SJSA1 (cell line): Measurements from ENCODE around the gene EGR4. TPM values are rescaled to one million over a fixed set of nuclear protein-coding genes. Genes with fewer than 3 reads are reported as not detected.

ENCODE experiments used
- DNase-seq, 2 experiments: peaks; one replicate each; pipeline ENCODE4 v3.0.0-alpha.2; 2015 to 2020; ENCODE audit warnings: low spot score in 2 of 2, low read depth in 1 of 2
- H3K27ac ChIP-seq: fragments of 250-450 bp; sonication (Bioruptor Pico); 2 replicates; pipeline ENCODE4 v1.5.1; 2020; ENCODE audit warnings: mild to moderate bottlenecking, moderate library complexity
- H3K27me3 ChIP-seq: fragments of 250-450 bp; sonication (Bioruptor Pico); replicated peaks from 2 replicates; pipeline ENCODE4 v1.5.1; 2020; ENCODE audit warnings: mild to moderate bottlenecking, moderate library complexity
- H3K36me3 ChIP-seq: fragments of 250-450 bp; sonication (Bioruptor Pico); 2 replicates; pipeline ENCODE4 v1.5.1; 2020; ENCODE audit warnings: mild to moderate bottlenecking
- H3K4me1 ChIP-seq: fragments of 250-450 bp; sonication (Bioruptor Pico); replicated peaks from 2 replicates; pipeline ENCODE4 v1.6.1; 2021; ENCODE audit warnings: mild to moderate bottlenecking
- H3K4me3 ChIP-seq: fragments of 250-450 bp; sonication (Bioruptor Pico); 2 replicates; pipeline ENCODE4 v1.5.1; 2020; ENCODE audit warnings: mild to moderate bottlenecking
- H3K9me3 ChIP-seq: fragments of 250-450 bp; sonication (Bioruptor Pico); replicated peaks from 2 replicates; pipeline ENCODE4 v1.5.1; 2020; ENCODE audit warnings: mild to moderate bottlenecking
- total RNA-seq: library from RNA; depleted of rRNA; stranded (reverse); fragments of >200 nt; shearing (Covaris generic); gene quantifications from 2 replicates; pipeline ENCODE4 v1.2.3, GENCODE V29; 2014

Gene EGR4
- total RNA-seq, 1 experiment from 2014 or later: not detected

GRCh38 chr2:73283545-73284295, 9.6 kb downstream of the EGR4 start:
- no peak overlapping the region for H3K27ac ChIP-seq
- H3K9me3 ChIP-seq: no peaks in the 10 kb centered on the region
- H3K4me3 ChIP-seq: peak overlapping the region; percentile 35
- DNase-seq: no peak
- peaks cover 4% of the 10 kb centered on the region for H3K4me1 ChIP-seq
- H3K36me3 ChIP-seq: no peaks in the 10 kb centered on the region; the same call in 1 of the 2 replicates
- H3K27me3 ChIP-seq: peaks cover 38% of the 10 kb centered on the region

GRCh38 chr2:73282924-73283544, 10.3 kb downstream of the EGR4 start:
- no peaks in the 10 kb centered on the region; the same call in 1 of the 2 replicates for H3K36me3 ChIP-seq

GRCh38 chr2:73281244-73281643, 12.1 kb downstream of the EGR4 start:
- Histone ChIP-seq H3K36me3 (no peaks in the 10 kb centered on the region; the same call in 1 of the 2 replicates), H3K9me3 (no peaks in the 10 kb centered on the region), H3K27me3 (peaks cover 26% of the 10 kb centered on the region), H3K4me3 (no peak overlapping the region), H3K27ac (no peak overlapping the region), H3K4me1 (peaks cover 4% of the 10 kb centered on the region)
- no peak for DNase-seq

More at GRCh38 chr2:73282924-73283544, 10.3 kb downstream of the EGR4 start:
- H3K4me3 ChIP-seq: no peak overlapping the region
- H3K4me1 ChIP-seq: peaks cover 4% of the 10 kb centered on the region
- no peaks in the 10 kb centered on the region for H3K9me3 ChIP-seq
- H3K27ac ChIP-seq: no peak overlapping the region
- no peak for DNase-seq
- peaks cover 31% of the 10 kb centered on the region for H3K27me3 ChIP-seq

GRCh38 chr2:73279852-73280251, 13.5 kb downstream of the EGR4 start:
- Histone ChIP-seq H3K27ac (no peak overlapping the region), H3K4me3 (no peak overlapping the region), H3K36me3 (no peaks in the 10 kb centered on the region; the same call in 1 of the 2 replicates), H3K9me3 (no peaks in the 10 kb centered on the region), H3K4me1 (peaks cover 4% of the 10 kb centered on the region), H3K27me3 (peaks cover 16% of the 10 kb centered on the region)
- DNase-seq: no peak

- no peaks in the 10 kb centered on the region for H3K36me3 ChIP-seq
- H3K4me3 ChIP-seq: no peak overlapping the region
- no peak overlapping the region for H3K27ac ChIP-seq
- no peaks in the 10 kb centered on the region for H3K4me1 ChIP-seq
- H3K27me3 ChIP-seq: peaks cover 19% of the 10 kb centered on the region; the same call in 1 of the 2 replicates
- H3K9me3 ChIP-seq: no peaks in the 10 kb centered on the region
- no peak for DNase-seq
Measured at GRCh38 chr2:73272270-73272669, 21.1 kb downstream of the EGR4 start.

GRCh38 chr2:73269686-73270465, 23.5 kb downstream of the EGR4 start:
- no peak overlapping the region for H3K27ac ChIP-seq
- no peak overlapping the region for H3K4me3 ChIP-seq
- no peaks in the 10 kb centered on the region for H3K36me3 ChIP-seq
- H3K4me1 ChIP-seq: no peaks in the 10 kb centered on the region
- peaks cover 24% of the 10 kb centered on the region; the same call in 1 of the 2 replicates for H3K27me3 ChIP-seq
- H3K9me3 ChIP-seq: no peaks in the 10 kb centered on the region
- DNase-seq: no peak

- H3K27ac ChIP-seq: no peak overlapping the region
- H3K4me1 ChIP-seq: no peaks in the 10 kb centered on the region
- H3K9me3 ChIP-seq: no peaks in the 10 kb centered on the region
- H3K4me3 ChIP-seq: no peak overlapping the region
- peaks cover 24% of the 10 kb centered on the region; the same call in 1 of the 2 replicates for H3K27me3 ChIP-seq
- DNase-seq: no peak
- no peaks in the 10 kb centered on the region for H3K36me3 ChIP-seq
Measured at GRCh38 chr2:73268830-73269685, 24.3 kb downstream of the EGR4 start.

- H3K9me3 ChIP-seq: no peaks in the 10 kb centered on the region
- H3K4me1 ChIP-seq: no peaks in the 10 kb centered on the region
- H3K36me3 ChIP-seq: no peaks in the 10 kb centered on the region
- DNase-seq: no peak
- peaks cover 24% of the 10 kb centered on the region; the same call in 1 of the 2 replicates for H3K27me3 ChIP-seq
- H3K4me3 ChIP-seq: no peak overlapping the region
- no peak overlapping the region for H3K27ac ChIP-seq
Measured at GRCh38 chr2:73268366-73268829, 24.9 kb downstream of the EGR4 start.

- H3K4me1 ChIP-seq: no peaks in the 10 kb centered on the region
- DNase-seq: no peak
- no peaks in the 10 kb centered on the region for H3K36me3 ChIP-seq
- H3K4me3 ChIP-seq: no peak overlapping the region
- peaks cover 24% of the 10 kb centered on the region; the same call in 1 of the 2 replicates for H3K27me3 ChIP-seq
- no peak overlapping the region for H3K27ac ChIP-seq
- H3K9me3 ChIP-seq: no peaks in the 10 kb centered on the region
Measured at GRCh38 chr2:73267008-73267407, 26.3 kb downstream of the EGR4 start.

- H3K9me3 ChIP-seq: no peaks in the 10 kb centered on the region
- peaks cover 24% of the 10 kb centered on the region; the same call in 1 of the 2 replicates for H3K27me3 ChIP-seq
- H3K4me3 ChIP-seq: no peak overlapping the region
- no peaks in the 10 kb centered on the region for H3K4me1 ChIP-seq
- no peaks in the 10 kb centered on the region for H3K36me3 ChIP-seq
- no peak for DNase-seq
- H3K27ac ChIP-seq: no peak overlapping the region
Measured at GRCh38 chr2:73266061-73266901, 27.1 kb downstream of the EGR4 start.

- Histone ChIP-seq H3K27me3 (peaks cover 24% of the 10 kb centered on the region; the same call in 1 of the 2 replicates), H3K27ac (no peak overlapping the region), H3K4me1 (no peaks in the 10 kb centered on the region), H3K9me3 (no peaks in the 10 kb centered on the region), H3K4me3 (no peak overlapping the region), H3K36me3 (no peaks in the 10 kb centered on the region)
- DNase-seq: no peak
Measured at GRCh38 chr2:73265298-73266060, 27.9 kb downstream of the EGR4 start.

GRCh38 chr2:73264783-73265182, 28.6 kb downstream of the EGR4 start:
- H3K9me3 ChIP-seq: no peaks in the 10 kb centered on the region
- no peak overlapping the region for H3K27ac ChIP-seq
- no peaks in the 10 kb centered on the region for H3K36me3 ChIP-seq
- H3K27me3 ChIP-seq: peaks cover 19% of the 10 kb centered on the region; the same call in 1 of the 2 replicates
- no peaks in the 10 kb centered on the region for H3K4me1 ChIP-seq
- no peak for DNase-seq
- H3K4me3 ChIP-seq: no peak overlapping the region
